Body of pancreas (tissue), 4 donors: ENCODE measurements around the gene RNF111.

Experiments
- CTCF ChIP-seq, 7 experiments: fragments of 450-650 bp in 4 of 7; fragments of 200-600 bp in 3 of 7; sonication (generic) in 3 of 7; IDR thresholded peaks; one replicate each; pipeline ENCODE4 v1.5.1; 2016 to 2019; ENCODE audit warnings: antibody characterized with exemption in 7 of 7
- POLR2A ChIP-seq, 3 donors: fragments of 450-650 bp; IDR thresholded peaks; one replicate each; pipeline ENCODE4 v1.6.1; 2016; ENCODE audit warnings: antibody characterized with exemption in 3 of 3, mild to moderate bottlenecking in 2 of 3

DNA sequence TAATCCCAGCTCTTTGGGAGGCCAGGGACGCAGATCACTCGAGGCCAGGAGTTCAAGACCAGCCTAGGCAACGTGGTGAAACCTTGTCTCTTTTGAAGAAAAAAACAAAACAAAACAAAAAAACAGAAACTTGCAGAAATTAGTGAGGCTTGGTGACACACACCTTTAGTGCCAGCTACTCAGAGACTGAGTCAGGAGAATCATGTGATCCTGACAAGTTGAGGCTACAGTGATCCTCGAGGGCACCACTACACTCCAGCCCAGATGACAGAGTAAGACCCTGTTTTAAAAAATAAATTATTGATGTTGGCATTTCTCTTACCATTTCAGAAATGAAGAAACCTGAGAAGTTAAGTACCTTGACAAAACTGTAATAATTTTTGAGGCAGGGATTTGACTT is 72.9 kb downstream of the RNF111 start:
- TF ChIP-seq CTCF (IDR thresholded peaks at IDR 0.05) (no peak), POLR2A (IDR thresholded peaks at IDR 0.05) (no peak)
